ENCODE data around the gene CPOX.

CPOX gene

DNA sequence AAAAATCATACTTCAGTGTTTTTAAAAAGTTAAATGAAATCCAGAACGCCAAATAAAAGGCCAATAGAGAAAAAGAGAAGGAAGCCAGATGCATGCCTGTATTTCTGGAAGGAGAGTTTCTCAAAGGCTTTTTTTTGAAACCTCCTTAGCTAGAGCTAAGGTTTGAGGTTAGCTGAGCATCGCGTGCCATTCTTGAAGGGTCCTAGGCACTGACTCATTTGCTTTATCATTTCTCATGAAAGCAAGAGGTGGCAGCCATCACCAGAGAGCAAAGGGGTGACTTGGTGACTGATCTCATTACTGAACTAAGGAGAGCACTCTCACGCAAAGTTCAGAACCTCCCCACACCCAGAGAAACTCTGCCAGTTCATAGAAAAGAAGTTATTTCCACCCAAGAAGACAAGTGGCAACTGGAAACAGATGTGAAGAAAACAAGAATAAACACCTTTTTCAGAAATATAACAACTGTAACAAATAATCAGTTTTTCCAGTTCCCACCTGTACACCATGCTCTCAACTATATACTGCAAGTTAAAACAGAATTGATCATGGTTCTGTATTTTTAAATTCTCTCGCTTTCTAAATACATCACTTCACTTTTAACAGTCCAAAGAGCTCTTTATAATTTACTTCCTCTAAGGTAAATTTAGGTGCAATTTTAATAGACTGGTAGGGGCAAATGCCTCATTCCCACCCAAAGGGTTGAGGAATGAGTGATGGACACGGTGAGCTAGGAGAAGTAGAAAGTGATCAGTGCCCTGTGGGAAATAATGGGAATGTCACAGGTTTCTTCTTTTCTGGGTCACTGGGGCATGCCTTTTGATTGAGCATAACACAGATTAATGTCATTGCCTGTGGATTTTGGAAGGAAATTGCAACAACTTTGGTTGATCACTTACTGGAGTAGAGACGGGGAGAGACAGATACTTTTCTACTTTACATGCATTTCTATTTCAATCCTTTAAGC lies 37.0 kb downstream of the CPOX start:
- H3K9me2 ChIP-seq (replicated peaks; ENCODE audit: insufficient read depth, low read length) = no peaks in the 10 kb centered on the region
- peak overlapping the region; percentile 60 for H3K9ac ChIP-seq (ENCODE audit: low read length)
- H3K79me2 ChIP-seq (ENCODE audit: low read length) = no peaks in the 10 kb centered on the region
- peaks cover 30% of the 10 kb centered on the region for H3F3A ChIP-seq (ENCODE audit: insufficient read depth, low read length)
- H3K27ac ChIP-seq (ENCODE audit: low read length) = peak overlapping the region; percentile 90
- TF ChIP-seq EZH2phosphoT487 (IDR thresholded peaks at IDR 0.05; ENCODE audit: low read length) (no peak), EZH2 (optimal IDR thresholded peaks at IDR 0.05; ENCODE audit: low read depth, low read length) (no peak)
- TF ChIP-seq, protein P1, sequence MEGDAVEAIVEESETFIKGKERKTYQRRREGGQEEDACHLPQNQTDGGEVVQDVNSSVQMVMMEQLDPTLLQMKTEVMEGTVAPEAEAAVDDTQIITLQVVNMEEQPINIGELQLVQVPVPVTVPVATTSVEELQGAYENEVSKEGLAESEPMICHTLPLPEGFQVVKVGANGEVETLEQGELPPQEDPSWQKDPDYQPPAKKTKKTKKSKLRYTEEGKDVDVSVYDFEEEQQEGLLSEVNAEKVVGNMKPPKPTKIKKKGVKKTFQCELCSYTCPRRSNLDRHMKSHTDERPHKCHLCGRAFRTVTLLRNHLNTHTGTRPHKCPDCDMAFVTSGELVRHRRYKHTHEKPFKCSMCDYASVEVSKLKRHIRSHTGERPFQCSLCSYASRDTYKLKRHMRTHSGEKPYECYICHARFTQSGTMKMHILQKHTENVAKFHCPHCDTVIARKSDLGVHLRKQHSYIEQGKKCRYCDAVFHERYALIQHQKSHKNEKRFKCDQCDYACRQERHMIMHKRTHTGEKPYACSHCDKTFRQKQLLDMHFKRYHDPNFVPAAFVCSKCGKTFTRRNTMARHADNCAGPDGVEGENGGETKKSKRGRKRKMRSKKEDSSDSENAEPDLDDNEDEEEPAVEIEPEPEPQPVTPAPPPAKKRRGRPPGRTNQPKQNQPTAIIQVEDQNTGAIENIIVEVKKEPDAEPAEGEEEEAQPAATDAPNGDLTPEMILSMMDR (IDR thresholded peaks at IDR 0.05; ENCODE audit: low read length) = no peak
- H3K27me3 ChIP-seq (replicated peaks; ENCODE audit: insufficient read depth, low read length) = no peaks in the 10 kb centered on the region
- no peaks in the 10 kb centered on the region for H3K9me3 ChIP-seq (replicated peaks; ENCODE audit: insufficient read depth, low read length)
- H4K20me1 ChIP-seq (ENCODE audit: insufficient read depth, low read length) = no peaks in the 10 kb centered on the region
- peak overlapping the region; percentile 48 for H3K4me3 ChIP-seq (ENCODE audit: low read length)
- peak overlapping the region; percentile 81 for H3K4me2 ChIP-seq (ENCODE audit: low read depth, low read length)
- peaks cover 21% of the 10 kb centered on the region for H3K4me1 ChIP-seq (ENCODE audit: low read length)
- no peaks in the 10 kb centered on the region for H3K36me3 ChIP-seq (replicated peaks; ENCODE audit: insufficient read depth, low read length)
- H2AFZ ChIP-seq (ENCODE audit: low read length) = peak overlapping the region; percentile 45
- peak; percentile 77 for DNase-seq

DNA sequence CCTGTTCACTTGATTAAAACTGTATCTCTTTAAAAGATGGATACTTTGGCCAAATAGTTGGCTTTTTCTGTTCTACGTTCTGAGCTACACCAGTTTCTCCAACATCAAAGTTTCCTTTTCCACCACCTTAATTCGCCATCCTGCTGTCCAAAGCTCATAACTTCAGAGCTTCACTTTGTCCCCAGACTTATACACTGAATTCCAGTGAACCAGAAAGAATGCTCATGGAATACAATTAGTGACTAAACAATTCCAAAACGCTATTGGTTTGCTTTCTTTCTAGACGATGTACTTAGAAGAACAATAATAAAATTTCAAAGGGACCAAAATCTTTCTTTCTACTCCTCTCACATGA lies 38.4 kb downstream of the CPOX start:
- Histone ChIP-seq H3K27ac (ENCODE audit: low read length) (peak overlapping the region; percentile 90; the same call in 1 of the 2 replicates), H3K4me2 (ENCODE audit: low read depth, low read length) (no peak overlapping the region)

DNA sequence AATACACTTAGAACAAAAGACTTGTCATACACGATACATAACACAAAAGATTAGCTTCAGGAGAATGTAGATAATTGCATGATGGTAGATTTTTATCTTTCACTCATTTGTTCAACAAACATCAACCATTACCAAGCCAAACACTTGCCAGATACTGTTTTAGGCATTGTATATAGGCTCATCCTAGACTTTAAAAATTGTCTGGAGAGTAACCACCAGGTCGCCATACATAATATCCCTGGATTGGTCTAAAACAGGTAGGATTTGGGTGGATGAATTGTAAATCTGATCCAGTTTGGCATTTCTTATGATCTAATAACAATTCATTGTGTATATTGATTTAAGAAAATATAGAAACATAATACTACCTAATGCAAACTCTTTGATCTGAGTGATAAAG lies 38.8 kb downstream of the CPOX start:
- H3K36me3 ChIP-seq (replicated peaks; ENCODE audit: insufficient read depth, low read length) = no peaks in the 10 kb centered on the region
- no peak for DNase-seq
- no peaks in the 10 kb centered on the region for H4K20me1 ChIP-seq (ENCODE audit: insufficient read depth, low read length)
- no peak overlapping the region for H3K4me3 ChIP-seq (ENCODE audit: low read length)
- no peaks in the 10 kb centered on the region for H3K9me3 ChIP-seq (replicated peaks; ENCODE audit: insufficient read depth, low read length)
- no peak overlapping the region for H3K9ac ChIP-seq (ENCODE audit: low read length)
- H3K4me1 ChIP-seq (ENCODE audit: low read length) = peaks cover 21% of the 10 kb centered on the region
- H3F3A ChIP-seq (ENCODE audit: insufficient read depth, low read length) = peaks cover 30% of the 10 kb centered on the region
- TF ChIP-seq EZH2 (optimal IDR thresholded peaks at IDR 0.05; ENCODE audit: low read depth, low read length) (no peak), EZH2phosphoT487 (IDR thresholded peaks at IDR 0.05; ENCODE audit: low read length) (no peak)
- TF ChIP-seq, protein P1 (IDR thresholded peaks at IDR 0.05; ENCODE audit: low read length) = no peak
- no peak overlapping the region for H3K27ac ChIP-seq (ENCODE audit: low read length)
- H3K27me3 ChIP-seq (replicated peaks; ENCODE audit: insufficient read depth, low read length) = no peaks in the 10 kb centered on the region
- H3K4me2 ChIP-seq (ENCODE audit: low read depth, low read length) = no peak overlapping the region
- no peaks in the 10 kb centered on the region for H3K79me2 ChIP-seq (ENCODE audit: low read length)
- H3K9me2 ChIP-seq (replicated peaks; ENCODE audit: insufficient read depth, low read length) = no peaks in the 10 kb centered on the region
- H2AFZ ChIP-seq (ENCODE audit: low read length) = no peak overlapping the region

More for the DNA sequence above, 38.4 kb downstream of the CPOX start:
- no peak for DNase-seq
- no peaks in the 10 kb centered on the region for H3K79me2 ChIP-seq (ENCODE audit: low read length)
- no peaks in the 10 kb centered on the region for H4K20me1 ChIP-seq (ENCODE audit: insufficient read depth, low read length)
- TF ChIP-seq, protein P1 (IDR thresholded peaks at IDR 0.05; ENCODE audit: low read length) = no peak
- no peak for TF ChIP-seq EZH2 (optimal IDR thresholded peaks at IDR 0.05; ENCODE audit: low read depth, low read length)
- TF ChIP-seq EZH2phosphoT487 (IDR thresholded peaks at IDR 0.05; ENCODE audit: low read length) = no peak
- H3K9me3 ChIP-seq (replicated peaks; ENCODE audit: insufficient read depth, low read length) = no peaks in the 10 kb centered on the region
- H3K9me2 ChIP-seq (replicated peaks; ENCODE audit: insufficient read depth, low read length) = no peaks in the 10 kb centered on the region
- no peaks in the 10 kb centered on the region for H3K36me3 ChIP-seq (replicated peaks; ENCODE audit: insufficient read depth, low read length)
- H3K4me1 ChIP-seq (ENCODE audit: low read length) = peaks cover 21% of the 10 kb centered on the region
- peaks cover 30% of the 10 kb centered on the region for H3F3A ChIP-seq (ENCODE audit: insufficient read depth, low read length)
- no peaks in the 10 kb centered on the region for H3K27me3 ChIP-seq (replicated peaks; ENCODE audit: insufficient read depth, low read length)
- no peak overlapping the region for H3K9ac ChIP-seq (ENCODE audit: low read length)
- H3K4me3 ChIP-seq (ENCODE audit: low read length) = no peak overlapping the region
- no peak overlapping the region for H2AFZ ChIP-seq (ENCODE audit: low read length)
